Left ventricle myocardium inferior (tissue), 1 donor: ENCODE data around the gene AIMP1. TPM values are rescaled to one million over a fixed set of nuclear protein-coding genes. Genes with fewer than 3 reads are reported as not detected.

Experiments used
- DNase-seq: peaks from one replicate; pipeline ENCODE4 v3.0.0-alpha.2; 2020
- H3K27ac ChIP-seq: fragments of 200-600 bp; replicated peaks from 2 replicates; pipeline ENCODE4 v1.8.0; 2021
- H3K27me3 ChIP-seq: fragments of 200-600 bp; 2 replicates; pipeline ENCODE4 v1.8.0; 2021; ENCODE audit warnings: low read depth
- H3K36me3 ChIP-seq: fragments of 200-600 bp; 2 replicates; pipeline ENCODE4 v1.8.0; 2021
- H3K4me1 ChIP-seq: fragments of 200-600 bp; 2 replicates; pipeline ENCODE4 v1.8.0; 2021
- H3K4me3 ChIP-seq: fragments of 200-600 bp; 2 replicates; pipeline ENCODE4 v1.8.0; 2021; ENCODE audit warnings: mild to moderate bottlenecking, moderate library complexity
- H3K9me3 ChIP-seq: fragments of 200-600 bp; replicated peaks from 2 replicates; pipeline ENCODE4 v1.8.0; 2021
- CTCF ChIP-seq: fragments of 200-600 bp; IDR thresholded peaks from 2 replicates; pipeline ENCODE4 v1.8.0; 2021; ENCODE audit warnings: antibody characterized with exemption, mild to moderate bottlenecking, borderline replicate concordance
- intact Hi-C: fragments of 100-400 bp; cut with micrococcal nuclease; formaldehyde crosslinking; loops from one replicate; pipeline ENCODE4 v1.11.0; 2022
- total RNA-seq: library from RNA; stranded (reverse); fragmentation: NEBNext Ultra II Directional; extraction: Animal tissue kit (Norgen Biotek cat#: 25700); gene quantifications from one replicate; pipeline ENCODE4 v1.2.1, GENCODE V29; 2021
- donor health status: DM: no; HTN: yes; CAD: no; lungs with severe emphysema.

The AIMP1 gene
- total RNA-seq, 1 donor from 2014 or later, result 36.4 TPM

- Histone ChIP-seq H3K27ac (no peak overlapping the region), H3K4me3 (no peak overlapping the region), H3K27me3 (no peaks in the 10 kb centered on the region), H3K9me3 (peaks cover 27% of the 10 kb centered on the region), H3K36me3 (peaks cover 74% of the 10 kb centered on the region), H3K4me1 (no peaks in the 10 kb centered on the region)
- intact Hi-C loops, result no loop called here
- no peak for DNase-seq
- TF ChIP-seq CTCF, result no peak
These were observed 22.3 kb downstream of the AIMP1 start for GRCh38 chr4:106338671-106339070.

GRCh38 chr4:106339431-106339830 is 23.1 kb downstream of the AIMP1 start:
- H3K4me3 ChIP-seq, result no peak overlapping the region
- TF ChIP-seq CTCF, result no peak
- H3K27ac ChIP-seq, result no peak overlapping the region
- H3K9me3 ChIP-seq, result peaks cover 27% of the 10 kb centered on the region
- H3K4me1 ChIP-seq, result peaks cover 6% of the 10 kb centered on the region
- no peaks in the 10 kb centered on the region for H3K27me3 ChIP-seq
- intact Hi-C loops, result no loop called here
- peaks cover 66% of the 10 kb centered on the region for H3K36me3 ChIP-seq
- DNase-seq, result no peak

DNA sequence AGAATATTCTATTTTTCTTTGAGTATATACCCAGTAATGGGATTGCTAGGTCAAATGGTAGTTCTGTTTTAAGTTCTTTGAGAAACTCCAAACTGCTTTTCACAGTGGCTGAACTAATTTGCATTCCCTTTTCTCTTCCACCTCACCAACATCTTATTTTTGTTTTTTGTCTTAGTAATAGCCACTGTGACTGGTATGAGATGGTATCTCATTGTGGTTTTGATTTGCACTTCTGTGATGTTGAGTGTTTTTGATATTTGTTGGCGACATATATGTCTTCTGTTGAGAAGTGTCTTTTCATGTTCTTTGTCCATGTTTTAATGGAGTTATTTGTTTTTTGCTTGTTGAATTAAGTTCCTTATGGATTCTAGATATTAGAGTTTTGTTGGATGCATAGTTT is 24.4 kb downstream of the AIMP1 start:
- H3K36me3 ChIP-seq, result peaks cover 53% of the 10 kb centered on the region
- intact Hi-C loops, result no loop called here

GRCh38 chr4:106343865-106344646 is 27.7 kb downstream of the AIMP1 start:
- intact Hi-C loops, result no loop called here
- H3K4me1 ChIP-seq, result peaks cover 15% of the 10 kb centered on the region
- peaks cover 39% of the 10 kb centered on the region for H3K36me3 ChIP-seq
- no peak for TF ChIP-seq CTCF
- peaks cover 14% of the 10 kb centered on the region for H3K9me3 ChIP-seq
- no peak for DNase-seq
- H3K27ac ChIP-seq, result no peak overlapping the region
- no peak overlapping the region for H3K4me3 ChIP-seq
- no peaks in the 10 kb centered on the region for H3K27me3 ChIP-seq

More for the DNA sequence above, 24.4 kb downstream of the AIMP1 start:
- Histone ChIP-seq H3K4me3 (no peak overlapping the region), H3K9me3 (peaks cover 27% of the 10 kb centered on the region), H3K27me3 (no peaks in the 10 kb centered on the region), H3K27ac (no peak overlapping the region), H3K4me1 (peaks cover 15% of the 10 kb centered on the region)
- no peak for TF ChIP-seq CTCF
- no peak for DNase-seq

DNA sequence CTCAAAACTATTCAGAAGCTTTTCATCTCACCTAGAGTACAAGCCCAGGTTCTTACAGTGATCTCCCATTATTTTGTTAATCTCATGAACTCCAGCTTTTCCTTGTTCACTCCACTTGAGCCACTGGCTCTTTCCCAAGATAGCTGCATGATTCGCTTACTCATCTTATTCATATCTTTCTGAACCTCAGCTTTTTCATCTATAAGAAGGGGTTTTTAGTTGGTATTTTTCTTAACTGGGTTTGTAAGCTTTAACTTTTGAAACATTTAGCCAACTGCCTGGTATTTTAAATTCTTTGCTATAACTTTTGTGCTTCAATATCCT is 28.3 kb downstream of the AIMP1 start:
- Histone ChIP-seq H3K9me3 (peaks cover 14% of the 10 kb centered on the region), H3K27ac (no peak overlapping the region), H3K36me3 (peaks cover 38% of the 10 kb centered on the region), H3K4me3 (no peak overlapping the region), H3K27me3 (no peaks in the 10 kb centered on the region), H3K4me1 (peaks cover 15% of the 10 kb centered on the region)
- intact Hi-C loops, result no loop called here
- TF ChIP-seq CTCF, result no peak
- no peak for DNase-seq
